Stimulated activated CD4-positive, alpha-beta T cell treated with anti-CD3 and anti-CD28 coated beads, Interleukin-12 subunit alpha, Interleukin-12 subunit beta, amount 100 ng/mL, for 24 hours (primary cell): ENCODE measurements around the gene CDC42EP5.
A peak's percentile ranks its signal among the peaks of the same experiment; 100 is the strongest.
"Not testable (repeated sequence)": the region's sequence is repeated elsewhere in the genome, so short reads cannot be mapped to it uniquely, and the experiment has no call there.

ENCODE experiments used
- DNase-seq, 2 experiments: peaks; one replicate each; pipeline ENCODE4 v3.0.0-alpha.2; 2020; ENCODE audit warnings: low read depth in 2 of 2

The CDC42EP5 gene

GRCh38 chr19:54448774-54449700 is 24.1 kb downstream of the CDC42EP5 start, which contains the start of gene LENG8:
LENG8 (plus strand) TSS chr19:54449199; CDS start chr19:54451345, 2,146 bp downstream.
- peak; percentile 94 to 95 for DNase-seq

GRCh38 chr19:54448040-54448773 is 24.9 kb downstream of the CDC42EP5 start:
- DNase-seq = peak; percentile 38 to 39

GRCh38 chr19:54446349-54446748 is 26.7 kb downstream of the CDC42EP5 start:
- not testable (repeated sequence) for DNase-seq

GRCh38 chr19:54444737-54445136 is 28.4 kb downstream of the CDC42EP5 start:
- DNase-seq = no peak

DNA sequence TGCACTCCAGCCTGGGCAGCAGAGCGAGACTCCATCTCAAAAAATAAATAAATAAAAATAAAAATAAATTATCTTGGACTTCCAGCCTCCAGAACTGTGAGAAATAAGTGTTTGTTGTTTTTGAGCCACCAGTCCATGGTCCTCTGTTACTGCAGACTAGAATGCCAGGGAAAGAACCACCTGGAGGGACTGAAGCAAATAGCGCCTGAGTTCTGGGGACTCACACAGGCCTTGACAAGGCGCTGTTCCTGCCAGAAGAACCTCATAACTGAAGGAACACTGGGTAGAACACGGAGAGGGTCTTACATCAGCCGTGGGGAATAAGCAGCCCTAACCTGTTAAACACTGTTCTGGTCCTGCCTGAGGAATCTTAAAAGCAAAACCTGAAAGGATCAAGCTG is 32.5 kb downstream of the CDC42EP5 start:
- no peak for DNase-seq

DNA sequence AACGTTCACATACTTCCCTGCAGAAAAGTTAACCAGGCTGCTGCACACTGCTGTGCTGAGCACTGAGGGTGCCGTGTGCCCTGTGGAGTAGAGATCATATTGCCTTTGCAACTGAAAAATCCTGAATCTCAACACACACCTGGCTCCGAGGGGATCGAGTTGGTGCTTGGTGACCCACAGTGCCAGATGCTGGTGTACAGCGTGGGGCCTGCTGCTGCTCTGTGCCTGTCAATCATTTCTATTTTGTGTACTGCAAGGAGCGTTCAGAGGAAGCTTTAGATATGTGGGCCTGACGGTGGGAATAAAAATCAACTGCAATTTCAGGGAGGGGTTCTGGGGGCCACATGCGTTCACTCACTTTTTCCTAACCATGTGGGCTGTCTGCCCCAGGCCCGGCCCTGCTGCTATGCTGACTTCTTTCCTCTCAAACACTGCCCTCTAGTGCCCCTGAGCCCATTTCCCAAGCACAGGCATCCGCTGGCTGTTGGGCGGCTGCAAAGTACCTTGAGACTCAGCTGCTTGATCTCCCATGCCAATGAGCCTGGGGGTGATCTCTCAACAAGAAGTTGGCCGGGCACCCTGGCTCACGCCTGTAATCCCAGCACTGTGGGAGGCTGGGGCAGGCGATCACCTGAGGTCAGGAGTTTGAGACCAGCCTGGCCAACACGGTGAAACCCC is 33.8 kb downstream of the CDC42EP5 start:
- no peak for DNase-seq

GRCh38 chr19:54436628-54437252 is 36.4 kb downstream of the CDC42EP5 start:
- DNase-seq = no peak

- DNase-seq = no peak
Measured at GRCh38 chr19:54436031-54436523, 37.0 kb downstream of the CDC42EP5 start.

DNA sequence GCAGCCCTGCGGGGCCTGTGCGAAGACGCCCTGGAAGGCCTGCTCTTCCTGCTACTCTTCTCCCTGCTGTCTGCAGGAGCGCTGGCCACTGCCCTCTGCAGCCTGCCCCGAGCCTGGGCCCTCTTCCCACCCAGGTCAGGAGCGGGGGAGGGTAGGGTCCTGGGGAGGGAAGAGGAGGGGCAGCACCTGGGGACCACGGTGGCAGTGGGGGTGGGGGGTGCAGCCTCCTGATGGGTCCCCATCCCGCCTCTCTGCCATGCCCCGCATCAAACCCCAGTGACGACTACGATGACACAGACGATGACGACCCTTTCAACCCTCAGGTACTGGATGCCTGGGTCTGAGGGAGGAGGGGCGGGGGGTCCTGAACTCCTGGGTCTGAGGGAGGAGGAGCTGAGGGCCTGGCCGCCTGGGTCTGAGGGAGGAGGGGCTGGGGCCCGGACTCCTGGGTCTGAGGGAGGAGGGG is 37.5 kb downstream of the CDC42EP5 start:
- no peak for DNase-seq

DNA sequence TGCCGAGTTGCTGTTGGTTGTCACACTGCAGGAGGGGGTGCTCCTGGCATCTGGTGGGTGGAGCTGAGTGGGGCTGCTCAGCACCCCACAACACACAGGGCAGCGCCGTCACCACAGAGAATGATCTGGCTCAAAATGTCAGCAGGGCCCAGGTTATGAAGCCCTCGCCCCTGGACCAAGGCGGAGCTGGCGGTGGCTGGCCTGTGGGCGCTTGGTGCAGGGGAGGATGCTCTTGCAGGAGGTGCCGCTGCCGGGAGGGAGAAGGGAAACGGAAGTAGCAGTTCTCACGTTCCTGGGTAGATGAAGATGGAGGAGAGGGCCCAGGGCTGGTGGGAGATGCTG is 38.3 kb downstream of the CDC42EP5 start:
- no peak for DNase-seq

GRCh38 chr19:54434112-54434872 is 38.8 kb downstream of the CDC42EP5 start:
- no peak for DNase-seq

GRCh38 chr19:54433697-54434096 is 39.4 kb downstream of the CDC42EP5 start:
- DNase-seq = no peak

GRCh38 chr19:54432144-54432738 is 40.9 kb downstream of the CDC42EP5 start:
- no peak for DNase-seq

- no peak for DNase-seq
Measured at GRCh38 chr19:54431255-54431838, 41.7 kb downstream of the CDC42EP5 start.

DNA sequence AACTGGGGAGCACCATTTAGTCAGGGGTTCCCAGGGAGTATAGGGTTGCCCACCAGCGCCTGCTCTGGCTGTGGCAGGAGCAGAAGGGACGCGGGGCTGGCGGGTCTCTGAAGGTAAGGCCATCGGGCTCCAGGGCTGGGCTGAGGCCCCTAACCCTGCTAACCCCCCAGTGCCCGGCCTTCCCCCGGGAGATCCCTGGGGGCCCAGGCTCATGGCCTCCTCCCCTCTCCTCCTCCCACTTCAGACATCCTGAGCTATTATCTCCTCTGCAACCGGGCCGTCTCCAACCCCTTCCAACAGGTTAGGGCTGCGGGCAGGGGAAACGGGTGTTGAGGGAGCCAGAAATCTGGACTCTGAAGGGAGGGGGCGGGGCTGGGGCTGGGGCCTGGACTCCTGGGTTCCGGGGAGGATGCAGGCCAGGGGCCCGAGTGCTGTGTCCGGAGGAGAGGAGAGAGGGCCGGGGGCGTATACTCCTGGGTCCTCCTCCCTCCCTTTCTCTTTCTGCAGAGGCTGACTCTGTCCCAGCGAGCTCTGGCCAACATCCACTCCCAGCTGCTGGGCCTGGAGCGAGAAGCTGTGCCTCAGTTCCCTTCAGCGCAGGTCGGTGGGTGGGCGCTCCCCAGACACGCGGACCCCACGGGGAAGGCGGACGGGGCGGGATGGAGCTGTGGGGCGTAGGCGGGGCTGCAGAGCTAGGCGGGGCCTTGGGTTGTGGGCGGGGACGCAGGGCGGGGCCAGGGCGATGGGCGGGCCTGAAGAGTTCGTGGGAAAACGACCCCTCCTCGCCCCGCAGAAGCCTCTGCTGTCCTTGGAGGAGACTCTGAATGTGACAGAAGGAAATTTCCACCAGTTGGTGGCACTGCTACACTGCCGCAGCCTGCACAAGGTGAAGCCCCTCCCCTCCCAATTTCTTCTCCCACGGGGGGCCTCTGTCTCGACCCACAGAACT is 42.5 kb downstream of the CDC42EP5 start:
- DNase-seq = peak in 1 of 2 experiments; percentile 43

DNA sequence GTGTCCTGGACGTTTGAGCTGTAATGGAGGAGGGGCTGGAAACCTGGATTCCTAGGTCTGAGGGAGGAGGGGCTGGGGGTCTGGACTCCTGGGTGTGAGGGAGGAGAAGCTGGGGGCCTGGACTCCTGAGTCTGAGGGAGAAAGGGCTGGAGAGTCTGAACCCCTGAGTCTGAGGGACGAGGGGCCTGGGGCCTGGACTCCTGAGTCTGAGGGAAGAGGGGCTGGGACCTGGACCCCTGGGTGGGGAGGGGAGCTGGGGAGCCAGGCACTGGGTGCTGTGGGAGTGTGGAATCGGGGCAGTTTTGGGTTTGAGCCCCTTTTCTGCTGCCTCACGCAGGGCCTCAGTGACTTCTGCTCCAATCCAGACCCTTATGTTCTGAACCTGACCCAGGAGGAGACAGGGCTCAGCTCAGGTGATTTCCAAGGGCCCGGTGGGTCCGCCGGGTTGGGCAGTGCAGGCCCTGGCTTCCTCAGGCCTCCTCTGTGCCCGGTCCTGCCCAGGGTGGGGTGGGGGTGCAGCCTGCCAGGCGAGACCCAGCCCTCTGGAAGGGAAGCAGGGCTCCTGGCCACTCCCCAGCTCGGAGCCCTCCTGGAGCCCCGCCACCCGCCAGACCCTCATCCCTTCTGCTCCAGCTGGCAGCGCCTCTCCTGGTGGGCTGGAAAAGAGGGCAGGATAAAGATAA is 43.4 kb downstream of the CDC42EP5 start:
- DNase-seq = no peak

- DNase-seq = no peak
Measured at GRCh38 chr19:54429176-54429495, 44.0 kb downstream of the CDC42EP5 start.
